ENCODE data around the gene ODF2. TPM values are rescaled to one million over a fixed set of nuclear protein-coding genes. Genes with fewer than 3 reads are reported as not detected.

ODF2 gene
- total and polyA plus RNA-seq, 2 of the 8 experiments (the other 6 are each of a cell fraction or from before 2014, with no cell fraction given) = 5.6 to 17.9 TPM

- no peak overlapping the region for H3K4ac ChIP-seq (replicated peaks; ENCODE audit: insufficient read length, low read depth, low read length)
- no peak overlapping the region for H3K14ac ChIP-seq (ENCODE audit: insufficient read length)
- DNase-seq (ENCODE audit: low read depth in 1 of 2, low spot score in 2 of 2) (no peak), FAIRE-seq (no peak)
- H3K18ac ChIP-seq (ENCODE audit: extremely low read depth, low read length) = no peak overlapping the region
- no peaks in the 10 kb centered on the region; a peak in 1 of 7 replicates for H3K4me1 ChIP-seq (replicated peaks in 1 of 4; ENCODE audit: control insufficient read depth in 3 of 4, insufficient read depth in 4 of 4, low read length in 3 of 4)
- H4K8ac ChIP-seq (ENCODE audit: extremely low read depth, insufficient read depth, low read length) = no peak overlapping the region
- no peaks in the 10 kb centered on the region for H3K79me1 ChIP-seq (ENCODE audit: low read depth, low read length)
- no peak overlapping the region for H4K91ac ChIP-seq (replicated peaks; ENCODE audit: insufficient read length, low read length)
- H2BK5ac ChIP-seq (ENCODE audit: low read depth, low read length) = no peak overlapping the region
- no peak overlapping the region for H2BK120ac ChIP-seq (replicated peaks; ENCODE audit: low read depth, low read length)
- no peaks in the 10 kb centered on the region for H3K79me2 ChIP-seq (ENCODE audit: control insufficient read depth in 1 of 2, insufficient read depth in 2 of 2, low read length in 2 of 2)
- H2AFZ ChIP-seq (ENCODE audit: low read length) = no peak overlapping the region
- no peaks in the 10 kb centered on the region for H3K9me3 ChIP-seq (ENCODE audit: insufficient read depth in 2 of 2, low read depth in 1 of 2, low read length in 1 of 2)
- CTCF ChIA-PET (ENCODE audit: partially characterized antibody) = interaction anchor here (0.7 to 1.6 kb wide), 2 partner anchors 182 to 229 kb away, joined by 3 read pairs; no protein-coding TSS in a partner anchor
- no peak overlapping the region for H4K5ac ChIP-seq (ENCODE audit: insufficient read length, low read depth, low read length)
- H3K23ac ChIP-seq (ENCODE audit: insufficient read length) = no peak overlapping the region
- peaks cover 2 to 11% (median 7%) of the 10 kb centered on the region in 4 experiments; a peak in 5 of 8 replicates for H3K36me3 ChIP-seq (ENCODE audit: control insufficient read depth in 2 of 4, insufficient read depth in 4 of 4, low read length in 3 of 4)
- no peak overlapping the region for H2BK20ac ChIP-seq (ENCODE audit: low read length)
- peaks cover 0 to 2% of the 10 kb centered on the region in 2 experiments for H4K20me1 ChIP-seq (replicated peaks in 1 of 2; ENCODE audit: control insufficient read depth in 1 of 2, insufficient read depth in 2 of 2, low read length in 2 of 2)
- H3K9ac ChIP-seq (replicated peaks in 1 of 4; ENCODE audit: extremely low read depth in 1 of 4, low read depth in 3 of 4, low read length in 3 of 4) = no peak overlapping the region
- POLR2A ChIA-PET (ENCODE audit: partially characterized antibody) = interaction anchor here (1.0 kb wide), 1 partner anchor 28 kb away, joined by 3 read pairs; no protein-coding TSS in a partner anchor
- no peak overlapping the region for H2BK12ac ChIP-seq (ENCODE audit: low read depth, low read length)
- H2BK15ac ChIP-seq (ENCODE audit: low read length) = no peak overlapping the region
- 85% methylated on average over 13 of the region's 13 CpGs; no CpG with 5 or more reads in 1 of the 2 experiments for WGBS, 2 experiments (ENCODE audit: extremely low coverage in 1 of 2, insufficient coverage in 1 of 2, insufficient read length in 1 of 2, insufficient replicate concordance in 2 of 2, low coverage in 1 of 2, low lambda C conversion rate in 2 of 2, missing lambda C conversion rate in 1 of 2)
- no peak overlapping the region for H3K4me3 ChIP-seq (ENCODE audit: extremely low read depth in 1 of 4, insufficient read depth in 2 of 4, low read depth in 3 of 4, low read length in 4 of 4)
- H3K4me2 ChIP-seq (ENCODE audit: insufficient read depth in 1 of 2, low read depth in 2 of 2, low read length in 2 of 2) = no peak overlapping the region
- no peak overlapping the region for H2AK5ac ChIP-seq (ENCODE audit: low read depth, low read length)
- no peak overlapping the region for H3K56ac ChIP-seq (replicated peaks; ENCODE audit: insufficient read length, low read depth, low read length)
- H3K27ac ChIP-seq (ENCODE audit: low read depth, low read length) = no peak overlapping the region
- H3K23me2 ChIP-seq (ENCODE audit: low read depth, low read length) = no peaks in the 10 kb centered on the region
- H3K27me3 ChIP-seq (replicated peaks in 1 of 4; ENCODE audit: control insufficient read depth in 3 of 4, extremely low read depth in 1 of 4, insufficient read depth in 3 of 4, low read length in 3 of 4) = no peaks in the 10 kb centered on the region
- TF ChIP-seq SAP30 (IDR thresholded peaks at IDR 0.05; ENCODE audit: insufficient read depth, insufficient replicate concordance, low read length) (no peak), YY1 (IDR thresholded peaks at IDR 0.05; ENCODE audit: low read depth, low read length) (no peak), TBP (IDR thresholded peaks at IDR 0.05; ENCODE audit: low read depth, low read length) (no peak), SIX5 (IDR thresholded peaks at IDR 0.05; ENCODE audit: low read depth, low read length) (no peak), JUND (IDR thresholded peaks at IDR 0.05; ENCODE audit: low read length) (no peak), CTCF (IDR thresholded peaks at IDR 0.05; ENCODE audit: control extremely low read depth in 1 of 3, insufficient read depth in 1 of 3, low read depth in 1 of 3, low read length in 3 of 3) (no peak), TAF1 (IDR thresholded peaks at IDR 0.05; ENCODE audit: low read depth, low read length) (no peak), E2F6 (IDR thresholded peaks at IDR 0.05) (no peak), ASH2L (IDR thresholded peaks at IDR 0.05; ENCODE audit: low read length) (no peak), HDAC6 (IDR thresholded peaks at IDR 0.05; ENCODE audit: low read depth, low read length) (no peak)
Observed at GRCh38 chr9:128523199-128523925, 67.6 kb downstream of the ODF2 start.

All from H1 (cell line).